ENCODE measurements around the gene CASP8AP2. TPM values are rescaled to one million over a fixed set of nuclear protein-coding genes. Genes with fewer than 3 reads are reported as not detected.

Gene CASP8AP2
- total RNA-seq, 1 donor from 2014 or later: 13.2 TPM

DNA sequence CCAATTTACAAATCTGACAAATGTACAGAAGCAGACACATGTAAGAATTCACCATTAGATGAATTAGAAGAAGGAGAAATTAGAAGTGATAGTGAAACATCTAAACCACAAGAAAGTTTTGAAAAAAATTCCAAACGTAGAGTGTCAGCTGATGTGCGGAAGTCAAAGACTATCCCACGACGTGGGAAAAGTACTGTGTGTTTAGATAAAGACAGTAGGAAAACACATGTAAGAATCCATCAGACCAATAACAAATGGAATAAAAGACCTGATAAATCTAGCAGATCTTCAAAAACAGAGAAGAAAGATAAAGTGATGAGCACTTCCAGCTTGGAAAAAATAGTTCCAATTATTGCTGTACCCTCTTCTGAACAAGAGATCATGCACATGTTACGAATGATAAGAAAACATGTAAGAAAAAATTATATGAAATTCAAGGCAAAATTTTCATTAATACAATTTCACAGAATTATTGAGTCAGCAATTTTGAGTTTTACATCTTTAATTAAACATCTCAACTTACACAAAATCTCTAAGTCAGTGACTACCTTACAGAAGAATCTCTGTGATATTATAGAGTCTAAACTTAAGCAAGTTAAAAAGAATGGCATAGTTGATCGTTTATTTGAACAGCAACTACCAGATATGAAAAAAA is 36.5 kb downstream of the CASP8AP2 start:
- intact Hi-C loops (cut with micrococcal nuclease): no loop called here
- no peaks in the 10 kb centered on the region for H3K4me1 ChIP-seq
- no peak for TF ChIP-seq CTCF (IDR thresholded peaks at IDR 0.05; ENCODE audit: borderline replicate concordance)
- no peaks in the 10 kb centered on the region for H3K27me3 ChIP-seq (ENCODE audit: low read depth)
- peaks cover 93% of the 10 kb centered on the region for H3K36me3 ChIP-seq
- DNase-seq: no peak
- no peak overlapping the region for H3K4me3 ChIP-seq
- no peak overlapping the region for H3K27ac ChIP-seq (replicated peaks)
- H3K9me3 ChIP-seq (replicated peaks): no peaks in the 10 kb centered on the region

GRCh38 chr6:89873721-89874120 is 44.0 kb downstream of the CASP8AP2 start:
- DNase-seq: no peak
- intact Hi-C loops (cut with micrococcal nuclease): no loop called here
- Histone ChIP-seq H3K36me3 (peaks cover 32% of the 10 kb centered on the region), H3K27me3 (ENCODE audit: low read depth) (no peaks in the 10 kb centered on the region), H3K4me3 (no peak overlapping the region), H3K4me1 (no peaks in the 10 kb centered on the region), H3K27ac (replicated peaks) (no peak overlapping the region), H3K9me3 (replicated peaks) (no peaks in the 10 kb centered on the region)
- TF ChIP-seq CTCF (IDR thresholded peaks at IDR 0.05; ENCODE audit: borderline replicate concordance): no peak

GRCh38 chr6:89874438-89874837 is 44.8 kb downstream of the CASP8AP2 start:
- peaks cover 26% of the 10 kb centered on the region for H3K36me3 ChIP-seq
- no peaks in the 10 kb centered on the region for H3K27me3 ChIP-seq (ENCODE audit: low read depth)
- intact Hi-C loops (cut with micrococcal nuclease): no loop called here
- no peak for DNase-seq
- H3K27ac ChIP-seq (replicated peaks): no peak overlapping the region
- H3K4me3 ChIP-seq: no peak overlapping the region
- H3K9me3 ChIP-seq (replicated peaks): no peaks in the 10 kb centered on the region
- H3K4me1 ChIP-seq: no peaks in the 10 kb centered on the region
- TF ChIP-seq CTCF (IDR thresholded peaks at IDR 0.05; ENCODE audit: borderline replicate concordance): no peak

- TF ChIP-seq CTCF (IDR thresholded peaks at IDR 0.05; ENCODE audit: borderline replicate concordance): no peak
- H3K36me3 ChIP-seq: no peaks in the 10 kb centered on the region
- H3K27ac ChIP-seq (replicated peaks): no peak overlapping the region
- no peaks in the 10 kb centered on the region for H3K9me3 ChIP-seq (replicated peaks)
- intact Hi-C loops (cut with micrococcal nuclease): no loop called here
- DNase-seq: no peak
- peaks cover 3% of the 10 kb centered on the region for H3K4me1 ChIP-seq
- H3K27me3 ChIP-seq (ENCODE audit: low read depth): peaks cover 49% of the 10 kb centered on the region
- no peak overlapping the region for H3K4me3 ChIP-seq
Observed at GRCh38 chr6:89886378-89887120, 56.9 kb downstream of the CASP8AP2 start.

- no peak for DNase-seq
- Histone ChIP-seq H3K27me3 (ENCODE audit: low read depth) (peaks cover 59% of the 10 kb centered on the region), H3K27ac (replicated peaks) (no peak overlapping the region), H3K9me3 (replicated peaks) (no peaks in the 10 kb centered on the region), H3K4me3 (no peak overlapping the region), H3K4me1 (peaks cover 3% of the 10 kb centered on the region), H3K36me3 (no peaks in the 10 kb centered on the region)
- no peak for TF ChIP-seq CTCF (IDR thresholded peaks at IDR 0.05; ENCODE audit: borderline replicate concordance)
- intact Hi-C loops (cut with micrococcal nuclease): no loop called here
Observed at GRCh38 chr6:89887452-89888137, 57.9 kb downstream of the CASP8AP2 start.
